NCI-H1105 treated with DMSO at 0.1 percent for 48 hours (cell line): ENCODE results near the gene RPL6.
"Not testable (repeated sequence)": the region's sequence is repeated elsewhere in the genome, so short reads cannot be mapped to it uniquely, and the experiment has no call there.

ENCODE experiments used
- DNase-seq: peaks from one replicate; lab custom pipeline; 2025; lab: John Stamatoyannopoulos, UW

Gene RPL6

GRCh38 chr12:112409064-112409905 lies at the start of gene RPL6:
TSS of gene RPL6 (minus strand) at chr12:112409605. CDS start at chr12:112408656, 949 bp downstream.
- peak; percentile 91 for DNase-seq

- DNase-seq = no peak
Observed at GRCh38 chr12:112458751-112459150, 49.3 kb upstream of the RPL6 start.

- no peak for DNase-seq
Observed at GRCh38 chr12:112458330-112458729, 48.9 kb upstream of the RPL6 start.

GRCh38 chr12:112457142-112457541 lies 47.7 kb upstream of the RPL6 start:
- not testable (repeated sequence) for DNase-seq

- no peak for DNase-seq
Observed at GRCh38 chr12:112456029-112456428, 46.6 kb upstream of the RPL6 start.

GRCh38 chr12:112450725-112451124 lies 41.3 kb upstream of the RPL6 start:
- DNase-seq = no peak

GRCh38 chr12:112448165-112448564 lies 38.8 kb upstream of the RPL6 start:
- not testable (repeated sequence) for DNase-seq

GRCh38 chr12:112447106-112447505 lies 37.7 kb upstream of the RPL6 start:
- DNase-seq = no peak

GRCh38 chr12:112446008-112446725 lies 36.8 kb upstream of the RPL6 start:
- DNase-seq = no peak

GRCh38 chr12:112443916-112444315 lies 34.5 kb upstream of the RPL6 start:
- DNase-seq = no peak

- DNase-seq = not testable (repeated sequence)
Observed at GRCh38 chr12:112440653-112441052, 31.2 kb upstream of the RPL6 start.

- DNase-seq = peak; percentile 4
Observed at GRCh38 chr12:112439769-112440168, 30.4 kb upstream of the RPL6 start.

- DNase-seq = not testable (repeated sequence)
Observed at GRCh38 chr12:112438645-112439044, 29.2 kb upstream of the RPL6 start.

GRCh38 chr12:112433551-112433950 lies 24.1 kb upstream of the RPL6 start:
- no peak for DNase-seq

- no peak for DNase-seq
Observed at GRCh38 chr12:112431965-112432364, 22.6 kb upstream of the RPL6 start.

GRCh38 chr12:112430929-112431328 lies 21.5 kb upstream of the RPL6 start:
- no peak for DNase-seq

- no peak for DNase-seq
Observed at GRCh38 chr12:112427760-112428159, 18.4 kb upstream of the RPL6 start.

GRCh38 chr12:112425582-112426382 lies 16.4 kb upstream of the RPL6 start:
- no peak for DNase-seq

GRCh38 chr12:112424126-112424525 lies 14.7 kb upstream of the RPL6 start:
- no peak for DNase-seq

- no peak for DNase-seq
Observed at GRCh38 chr12:112422531-112422930, 13.1 kb upstream of the RPL6 start.

- DNase-seq = no peak
Observed at GRCh38 chr12:112421363-112421762, 12.0 kb upstream of the RPL6 start.

GRCh38 chr12:112420740-112421139 lies 11.3 kb upstream of the RPL6 start:
- DNase-seq = no peak
